Endothelial cell of umbilical vein (primary cell): ENCODE data around the gene ZNF616.

ENCODE experiments used
- EZH2 ChIP-seq: IDR thresholded peaks from 2 replicates; pipeline ENCODE4 v1.6.1; 2012; ENCODE audit warnings: borderline replicate concordance, low read depth, mild to moderate bottlenecking, moderate library complexity, low read length, inconsistent platforms; ENCODE audit not compliant: severe bottlenecking
- FOS ChIP-seq: IDR thresholded peaks from 2 replicates; pipeline ENCODE4 v1.6.1; 2011; ENCODE audit warnings: mild to moderate bottlenecking, low read length, moderate library complexity, borderline replicate concordance; ENCODE audit not compliant: insufficient read depth
- GATA2 ChIP-seq: IDR thresholded peaks from 2 replicates; pipeline ENCODE4 v1.7.0; 2011; ENCODE audit warnings: low read depth, mild to moderate bottlenecking, moderate library complexity, mixed read lengths, low read length; ENCODE audit not compliant: insufficient read length, insufficient read depth
- JUN ChIP-seq: IDR thresholded peaks from 2 replicates; pipeline ENCODE4 v1.6.1; 2011; ENCODE audit warnings: borderline replicate concordance, low read depth; ENCODE audit not compliant: insufficient read length, insufficient read depth
- MYC ChIP-seq: IDR thresholded peaks from one replicate; pipeline ENCODE4 v1.6.1; 2011; ENCODE audit warnings: mild to moderate bottlenecking, low read depth, low read length
- POLR2A ChIP-seq: IDR thresholded peaks from 2 replicates; pipeline ENCODE4 v1.6.1; 2012; ENCODE audit warnings: low read depth, mild to moderate bottlenecking, control low read depth, low read length
- POLR2AphosphoS5 ChIP-seq: IDR thresholded peaks from 2 replicates; pipeline ENCODE4 v1.6.1; 2012; ENCODE audit warnings: low read depth, mild to moderate bottlenecking, control low read depth, low read length, moderate library complexity; ENCODE audit not compliant: insufficient read depth
- TF ChIP-seq, protein P1 (sequence below), 2 donors: IDR thresholded peaks; 1 replicate in 1 of 2; 2 replicates in 1 of 2; pipeline ENCODE4 v1.5.1; 2011; ENCODE audit warnings: low read length in 2 of 2, mild to moderate bottlenecking in 2 of 2, moderate library complexity in 2 of 2, control low read depth in 1 of 2, inconsistent platforms in 1 of 2, low read depth in 1 of 2; ENCODE audit not compliant: insufficient read depth in 1 of 2; ENCODE audit errors: extremely low read depth in 1 of 2
- TF ChIP-seq, protein P2 (sequence below): IDR thresholded peaks from 2 replicates; pipeline ENCODE4 v1.6.1; 2011; ENCODE audit not compliant: insufficient read depth, insufficient read length

DNA sequence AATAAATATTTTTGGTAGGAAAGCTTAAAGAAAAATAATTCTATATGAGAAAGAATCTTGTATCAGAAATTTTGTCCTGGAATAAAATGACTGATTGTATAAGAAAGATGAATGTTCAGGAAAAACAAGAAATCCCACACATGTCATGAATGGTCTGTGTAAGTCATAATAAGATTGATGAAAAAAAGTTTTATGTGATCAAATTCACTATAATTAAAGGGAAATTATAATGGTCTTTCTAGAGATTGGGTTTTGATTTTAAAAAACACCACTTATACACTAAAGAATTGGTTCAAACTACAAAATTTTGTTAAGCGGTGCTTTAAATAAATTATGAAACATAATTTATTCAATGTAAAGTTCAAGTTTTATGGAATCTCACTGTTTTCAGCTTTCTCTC lies 37.0 kb downstream of the ZNF616 start:
- TF ChIP-seq, protein P1, sequence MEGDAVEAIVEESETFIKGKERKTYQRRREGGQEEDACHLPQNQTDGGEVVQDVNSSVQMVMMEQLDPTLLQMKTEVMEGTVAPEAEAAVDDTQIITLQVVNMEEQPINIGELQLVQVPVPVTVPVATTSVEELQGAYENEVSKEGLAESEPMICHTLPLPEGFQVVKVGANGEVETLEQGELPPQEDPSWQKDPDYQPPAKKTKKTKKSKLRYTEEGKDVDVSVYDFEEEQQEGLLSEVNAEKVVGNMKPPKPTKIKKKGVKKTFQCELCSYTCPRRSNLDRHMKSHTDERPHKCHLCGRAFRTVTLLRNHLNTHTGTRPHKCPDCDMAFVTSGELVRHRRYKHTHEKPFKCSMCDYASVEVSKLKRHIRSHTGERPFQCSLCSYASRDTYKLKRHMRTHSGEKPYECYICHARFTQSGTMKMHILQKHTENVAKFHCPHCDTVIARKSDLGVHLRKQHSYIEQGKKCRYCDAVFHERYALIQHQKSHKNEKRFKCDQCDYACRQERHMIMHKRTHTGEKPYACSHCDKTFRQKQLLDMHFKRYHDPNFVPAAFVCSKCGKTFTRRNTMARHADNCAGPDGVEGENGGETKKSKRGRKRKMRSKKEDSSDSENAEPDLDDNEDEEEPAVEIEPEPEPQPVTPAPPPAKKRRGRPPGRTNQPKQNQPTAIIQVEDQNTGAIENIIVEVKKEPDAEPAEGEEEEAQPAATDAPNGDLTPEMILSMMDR (IDR thresholded peaks at IDR 0.05; ENCODE audit: extremely low read depth in 1 of 2, insufficient read depth in 1 of 2, low read depth in 1 of 2, low read length in 2 of 2) = no peak
- TF ChIP-seq EZH2 (no peak), POLR2AphosphoS5 (no peak), FOS (no peak), POLR2A (no peak), GATA2 (no peak), MYC (no peak), JUN (no peak)
- TF ChIP-seq, protein P2, sequence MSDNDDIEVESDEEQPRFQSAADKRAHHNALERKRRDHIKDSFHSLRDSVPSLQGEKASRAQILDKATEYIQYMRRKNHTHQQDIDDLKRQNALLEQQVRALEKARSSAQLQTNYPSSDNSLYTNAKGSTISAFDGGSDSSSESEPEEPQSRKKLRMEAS = no peak
